Stomach (tissue), 4 donors: Measurements from ENCODE around the gene PDIA5.

Source experiments
- EP300 ChIP-seq: sonication (generic); formaldehyde crosslinking; IDR thresholded peaks from one replicate; pipeline ENCODE4 v1.6.1; 2017; ENCODE audit warnings: antibody characterized with exemption
- POLR2A ChIP-seq, 4 donors: fragments of 450-650 bp; IDR thresholded peaks; one replicate each; pipeline ENCODE4 v1.6.1; 2016; ENCODE audit warnings: antibody characterized with exemption in 4 of 4, control low read depth in 2 of 4, mild to moderate bottlenecking in 1 of 4, moderate library complexity in 1 of 4
- POLR2AphosphoS5 ChIP-seq, 3 donors: sonication (generic); formaldehyde crosslinking; IDR thresholded peaks; one replicate each; pipeline ENCODE4 v1.6.1; 2016; ENCODE audit warnings: antibody characterized with exemption in 3 of 3
- TF ChIP-seq, protein P1 (sequence below), 7 experiments: fragments of 450-650 bp in 4 of 7; fragments of 200-600 bp in 3 of 7; sonication (generic) in 3 of 7; IDR thresholded peaks; one replicate each; pipeline ENCODE4 v1.5.1; 2016 to 2019; ENCODE audit warnings: antibody characterized with exemption in 7 of 7, control low read depth in 2 of 7, mild to moderate bottlenecking in 1 of 7

DNA sequence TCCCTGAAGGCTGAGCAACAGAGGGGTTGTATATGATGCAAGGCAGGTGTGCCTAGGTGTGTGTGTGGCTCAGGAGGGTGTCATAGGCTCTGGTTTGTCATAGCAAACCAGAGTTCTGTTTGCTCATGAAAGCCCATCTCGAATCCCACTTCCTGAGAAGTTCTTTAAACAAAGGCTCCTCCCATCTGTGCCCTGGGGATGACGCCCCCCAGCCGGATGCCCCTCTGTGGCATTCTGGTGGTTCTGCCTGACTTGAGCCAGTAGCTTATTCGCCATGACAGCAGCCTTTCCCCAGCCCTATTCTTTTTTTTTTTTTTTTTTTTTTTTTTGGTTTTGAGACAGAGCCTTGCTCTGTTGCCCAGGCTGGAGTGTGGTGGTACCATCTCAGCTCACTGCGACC lies 45.4 kb downstream of the PDIA5 start:
- TF ChIP-seq POLR2AphosphoS5 (IDR thresholded peaks at IDR 0.05), result no peak
- TF ChIP-seq, protein P1, sequence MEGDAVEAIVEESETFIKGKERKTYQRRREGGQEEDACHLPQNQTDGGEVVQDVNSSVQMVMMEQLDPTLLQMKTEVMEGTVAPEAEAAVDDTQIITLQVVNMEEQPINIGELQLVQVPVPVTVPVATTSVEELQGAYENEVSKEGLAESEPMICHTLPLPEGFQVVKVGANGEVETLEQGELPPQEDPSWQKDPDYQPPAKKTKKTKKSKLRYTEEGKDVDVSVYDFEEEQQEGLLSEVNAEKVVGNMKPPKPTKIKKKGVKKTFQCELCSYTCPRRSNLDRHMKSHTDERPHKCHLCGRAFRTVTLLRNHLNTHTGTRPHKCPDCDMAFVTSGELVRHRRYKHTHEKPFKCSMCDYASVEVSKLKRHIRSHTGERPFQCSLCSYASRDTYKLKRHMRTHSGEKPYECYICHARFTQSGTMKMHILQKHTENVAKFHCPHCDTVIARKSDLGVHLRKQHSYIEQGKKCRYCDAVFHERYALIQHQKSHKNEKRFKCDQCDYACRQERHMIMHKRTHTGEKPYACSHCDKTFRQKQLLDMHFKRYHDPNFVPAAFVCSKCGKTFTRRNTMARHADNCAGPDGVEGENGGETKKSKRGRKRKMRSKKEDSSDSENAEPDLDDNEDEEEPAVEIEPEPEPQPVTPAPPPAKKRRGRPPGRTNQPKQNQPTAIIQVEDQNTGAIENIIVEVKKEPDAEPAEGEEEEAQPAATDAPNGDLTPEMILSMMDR (IDR thresholded peaks at IDR 0.05), result no peak
- TF ChIP-seq POLR2A (IDR thresholded peaks at IDR 0.05), result no peak
- no peak for TF ChIP-seq EP300
